Hepatocyte (in vitro differentiated cells): ENCODE measurements around the gene NXN.

Source experiments
- EZH2 ChIP-seq: fragments of 200-600 bp; sonication (generic); IDR thresholded peaks from 2 replicates; pipeline ENCODE4 v1.6.1; 2016; ENCODE audit warnings: antibody characterized with exemption, mild to moderate bottlenecking, borderline replicate concordance
- TF ChIP-seq, protein P1 (sequence below): fragments of 200-600 bp; sonication (generic); IDR thresholded peaks from 2 replicates; pipeline ENCODE4 v1.5.1; 2016; ENCODE audit warnings: antibody characterized with exemption, mild to moderate bottlenecking; ENCODE audit not compliant: poor library complexity

DNA sequence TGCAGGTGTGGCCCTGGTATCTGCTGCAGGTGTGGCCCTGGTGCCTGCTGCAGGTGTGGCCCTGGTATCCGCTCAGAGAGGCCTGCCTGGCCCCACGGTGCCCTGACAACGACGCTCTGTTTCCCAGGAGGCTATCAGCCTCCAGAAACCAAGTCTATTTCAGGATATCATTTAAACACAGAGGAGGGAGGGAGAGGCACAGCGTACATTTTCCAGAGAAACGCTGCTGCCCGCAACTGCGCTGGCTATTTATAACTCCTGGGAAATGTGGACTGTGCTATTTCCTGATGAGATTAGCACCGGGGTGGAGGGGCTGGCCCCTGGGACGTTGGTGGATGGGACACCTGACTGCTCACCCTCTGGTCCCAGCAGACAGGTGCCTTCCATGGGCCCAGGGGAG is 39.9 kb upstream of the NXN start:
- TF ChIP-seq EZH2: no peak
- TF ChIP-seq, protein P1, sequence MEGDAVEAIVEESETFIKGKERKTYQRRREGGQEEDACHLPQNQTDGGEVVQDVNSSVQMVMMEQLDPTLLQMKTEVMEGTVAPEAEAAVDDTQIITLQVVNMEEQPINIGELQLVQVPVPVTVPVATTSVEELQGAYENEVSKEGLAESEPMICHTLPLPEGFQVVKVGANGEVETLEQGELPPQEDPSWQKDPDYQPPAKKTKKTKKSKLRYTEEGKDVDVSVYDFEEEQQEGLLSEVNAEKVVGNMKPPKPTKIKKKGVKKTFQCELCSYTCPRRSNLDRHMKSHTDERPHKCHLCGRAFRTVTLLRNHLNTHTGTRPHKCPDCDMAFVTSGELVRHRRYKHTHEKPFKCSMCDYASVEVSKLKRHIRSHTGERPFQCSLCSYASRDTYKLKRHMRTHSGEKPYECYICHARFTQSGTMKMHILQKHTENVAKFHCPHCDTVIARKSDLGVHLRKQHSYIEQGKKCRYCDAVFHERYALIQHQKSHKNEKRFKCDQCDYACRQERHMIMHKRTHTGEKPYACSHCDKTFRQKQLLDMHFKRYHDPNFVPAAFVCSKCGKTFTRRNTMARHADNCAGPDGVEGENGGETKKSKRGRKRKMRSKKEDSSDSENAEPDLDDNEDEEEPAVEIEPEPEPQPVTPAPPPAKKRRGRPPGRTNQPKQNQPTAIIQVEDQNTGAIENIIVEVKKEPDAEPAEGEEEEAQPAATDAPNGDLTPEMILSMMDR: no peak
